ENCODE measurements around the gene FBRSL1. TPM values are rescaled to one million over a fixed set of nuclear protein-coding genes. Genes with fewer than 3 reads are reported as not detected.

The FBRSL1 gene
- total and polyA plus RNA-seq, 2 donors (not counting 1 experiment from before 2014, with no cell fraction given): 62.6 to 112 TPM

GRCh38 chr12:132467511-132467910, 22.4 kb upstream of the FBRSL1 start:
- Histone ChIP-seq H3K27ac (ENCODE audit: low read length in 2 of 2) (peak overlapping the region; percentile 66 to 88), H3K4me2 (replicated peaks; ENCODE audit: low read depth, low read length, poor library complexity, severe bottlenecking) (peak overlapping the region; percentile 64), H3K36me3 (replicated peaks in 1 of 2; ENCODE audit: control extremely low read depth in 1 of 2, control insufficient read depth in 1 of 2, extremely low read depth in 1 of 2, insufficient read depth in 2 of 2, low read length in 1 of 2) (no peaks in the 10 kb centered on the region), H3K79me2 (ENCODE audit: control insufficient read depth, insufficient read depth, low read length) (peaks cover 7% of the 10 kb centered on the region), H3K4me3 (ENCODE audit: control extremely low read depth in 1 of 5, extremely low read depth in 1 of 5, insufficient read depth in 1 of 5, low read depth in 2 of 5, low read length in 4 of 5) (no peak overlapping the region), H3K9ac (ENCODE audit: low read length) (peak overlapping the region; percentile 42), H3K9me3 (ENCODE audit: control extremely low read depth in 1 of 3, control insufficient read depth in 2 of 3, insufficient read depth in 1 of 3, low read length in 2 of 3) (peaks cover 1 to 31% (median 3%) of the 10 kb centered on the region in 3 donors), H3K4me1 (ENCODE audit: control insufficient read depth in 2 of 2, insufficient read depth in 2 of 2, low read length in 2 of 2) (peaks cover 70 to 93% of the 10 kb centered on the region in 2 donors), H4K20me1 (ENCODE audit: control insufficient read depth, insufficient read depth, low read length, poor library complexity, severe bottlenecking) (no peaks in the 10 kb centered on the region), H2AFZ (ENCODE audit: insufficient read depth, low read depth, low read length, poor library complexity, severe bottlenecking) (no peak overlapping the region), H3K27me3 (replicated peaks in 1 of 4; ENCODE audit: control extremely low read depth in 1 of 4, control insufficient read depth in 3 of 4, insufficient read depth in 4 of 4, low read length in 3 of 4) (no peaks in the 10 kb centered on the region)
- intact Hi-C loops (cut with micrococcal nuclease): loop anchor here (5.0 kb wide), 1 partner anchor 35 kb away; no protein-coding TSS in a partner anchor
- TF ChIP-seq EZH2 (IDR thresholded peaks at IDR 0.05; ENCODE audit: borderline replicate concordance, insufficient read depth, low read depth, low read length, poor library complexity, severe bottlenecking) (no peak), CTCF (IDR thresholded peaks at IDR 0.05) (no peak)
- DNase-seq (no peak), ATAC-seq (ENCODE audit: low read depth) (no peak)
- 85% methylated on average over 10 of the region's 13 CpGs for WGBS (ENCODE audit: insufficient coverage)
- POLR2A ChIA-PET: interaction anchor here (0.7 kb wide), 1 partner anchor 693 kb away, joined by 3 read pairs; no protein-coding TSS in a partner anchor
- Mint-ChIP-seq H3K4me1 (peaks cover 55% of the 10 kb centered on the region), H3K9me3 (ENCODE audit: insufficient read depth) (no peaks in the 10 kb centered on the region), H3K27me3 (no peaks in the 10 kb centered on the region), H3K4me3 (no peak overlapping the region), H3K27ac (peak overlapping the region; percentile 86)
- CTCF ChIA-PET: interaction anchor here (0.9 to 1.2 kb wide), 2 partner anchors 37 to 52 kb away, joined by 3 to 5 read pairs; no protein-coding TSS in a partner anchor

GRCh38 chr12:132469423-132469822, 20.5 kb upstream of the FBRSL1 start:
- H3K27me3 ChIP-seq (replicated peaks in 1 of 4; ENCODE audit: control extremely low read depth in 1 of 4, control insufficient read depth in 3 of 4, insufficient read depth in 4 of 4, low read length in 3 of 4): no peaks in the 10 kb centered on the region
- H3K79me2 ChIP-seq (ENCODE audit: control insufficient read depth, insufficient read depth, low read length): peaks cover 7% of the 10 kb centered on the region
- H3K4me3 Mint-ChIP-seq: peak overlapping the region; percentile 73
- H4K20me1 ChIP-seq (ENCODE audit: control insufficient read depth, insufficient read depth, low read length, poor library complexity, severe bottlenecking): no peaks in the 10 kb centered on the region
- peak; percentile 61 for ATAC-seq (ENCODE audit: low read depth)
- H3K27me3 Mint-ChIP-seq: no peaks in the 10 kb centered on the region
- peak overlapping the region; percentile 53 for H3K9ac ChIP-seq (ENCODE audit: low read length)
- H3K4me1 Mint-ChIP-seq: peaks cover 55% of the 10 kb centered on the region
- intact Hi-C loops (cut with micrococcal nuclease): loop anchor here (2.0 to 5.0 kb wide), 2 partner anchors 21 to 37 kb away; no protein-coding TSS in a partner anchor
- H3K9me3 ChIP-seq (ENCODE audit: control extremely low read depth in 1 of 3, control insufficient read depth in 2 of 3, insufficient read depth in 1 of 3, low read length in 2 of 3): peaks cover 0 to 23% (median 3%) of the 10 kb centered on the region in 3 donors
- peaks cover 61 to 84% of the 10 kb centered on the region in 2 donors for H3K4me1 ChIP-seq (ENCODE audit: control insufficient read depth in 2 of 2, insufficient read depth in 2 of 2, low read length in 2 of 2)
- peak overlapping the region in 4 of 5 experiments; percentile 10 to 54 (median 38) for H3K4me3 ChIP-seq (ENCODE audit: control extremely low read depth in 1 of 5, extremely low read depth in 1 of 5, insufficient read depth in 1 of 5, low read depth in 2 of 5, low read length in 4 of 5)
- DNase-seq: peak; percentile 81
- TF ChIP-seq CTCF (IDR thresholded peaks at IDR 0.05): no peak
- H3K36me3 ChIP-seq (replicated peaks in 1 of 2; ENCODE audit: control extremely low read depth in 1 of 2, control insufficient read depth in 1 of 2, extremely low read depth in 1 of 2, insufficient read depth in 2 of 2, low read length in 1 of 2): no peaks in the 10 kb centered on the region
- H3K4me2 ChIP-seq (replicated peaks; ENCODE audit: low read depth, low read length, poor library complexity, severe bottlenecking): peak overlapping the region; percentile 81
- 0% methylated on average over 3 of the region's 9 CpGs for WGBS (ENCODE audit: insufficient coverage)
- CTCF ChIA-PET: interaction anchor here (1.2 to 1.6 kb wide), 3 partner anchors 22 to 55 kb away, joined by 4 to 7 read pairs (median 4); no protein-coding TSS in a partner anchor
- peak overlapping the region; percentile 96 for H3K27ac Mint-ChIP-seq
- peak overlapping the region; percentile 8 for H2AFZ ChIP-seq (ENCODE audit: insufficient read depth, low read depth, low read length, poor library complexity, severe bottlenecking)
- H3K27ac ChIP-seq (ENCODE audit: low read length in 2 of 2): peak overlapping the region; percentile 88 to 95
- no peaks in the 10 kb centered on the region for H3K9me3 Mint-ChIP-seq (ENCODE audit: insufficient read depth)
- POLR2A ChIA-PET: interaction anchor here (0.7 to 1.9 kb wide), 7 partner anchors 8 to 303 kb away, joined by 3 to 6 read pairs (median 3); partner anchors contain the start of gene FBRSL1
